GM12864 (cell line): ENCODE results near the gene LRRC4C.

ENCODE experiments used
- DNase-seq: peaks from one replicate; pipeline ENCODE4 v3.0.0-alpha.2; 2011; ENCODE audit warnings: low read depth
- H3K4me3 ChIP-seq: 2 replicates; pipeline ENCODE4 v1.5.1; 2011; ENCODE audit warnings: mild to moderate bottlenecking, low read depth, low read length, control low read depth
- TF ChIP-seq, protein P1 (sequence below): IDR thresholded peaks from 2 replicates; pipeline ENCODE4 v1.5.1; 2011; ENCODE audit warnings: low read depth, mild to moderate bottlenecking, moderate library complexity, low read length, control low read depth, inconsistent platforms; ENCODE audit errors: missing control alignments

Gene LRRC4C

DNA sequence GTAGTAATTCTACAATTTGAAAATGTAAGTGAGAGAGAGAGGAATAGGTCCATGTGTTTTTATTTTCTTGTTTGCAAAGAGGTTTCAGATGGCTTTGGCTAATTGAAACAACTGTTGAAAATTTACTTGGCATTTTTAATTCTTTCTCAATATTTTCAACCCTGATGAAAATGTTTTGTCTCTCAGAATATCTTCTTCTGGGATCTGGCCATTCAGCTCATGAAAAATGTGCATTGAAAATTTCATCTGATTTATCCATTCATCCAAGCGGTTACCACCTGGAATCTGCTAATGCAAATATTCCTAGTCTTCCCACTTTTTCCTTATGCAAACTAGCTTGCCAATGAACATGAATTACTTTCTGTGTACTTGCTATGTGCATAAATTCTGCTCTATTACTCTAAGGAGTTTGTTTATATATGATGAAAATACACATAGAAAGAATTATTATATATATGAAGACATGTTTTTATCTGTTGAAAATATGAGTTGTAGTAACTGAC lies 621.2 kb downstream of the LRRC4C start:
- no peak for DNase-seq
- TF ChIP-seq, protein P1, sequence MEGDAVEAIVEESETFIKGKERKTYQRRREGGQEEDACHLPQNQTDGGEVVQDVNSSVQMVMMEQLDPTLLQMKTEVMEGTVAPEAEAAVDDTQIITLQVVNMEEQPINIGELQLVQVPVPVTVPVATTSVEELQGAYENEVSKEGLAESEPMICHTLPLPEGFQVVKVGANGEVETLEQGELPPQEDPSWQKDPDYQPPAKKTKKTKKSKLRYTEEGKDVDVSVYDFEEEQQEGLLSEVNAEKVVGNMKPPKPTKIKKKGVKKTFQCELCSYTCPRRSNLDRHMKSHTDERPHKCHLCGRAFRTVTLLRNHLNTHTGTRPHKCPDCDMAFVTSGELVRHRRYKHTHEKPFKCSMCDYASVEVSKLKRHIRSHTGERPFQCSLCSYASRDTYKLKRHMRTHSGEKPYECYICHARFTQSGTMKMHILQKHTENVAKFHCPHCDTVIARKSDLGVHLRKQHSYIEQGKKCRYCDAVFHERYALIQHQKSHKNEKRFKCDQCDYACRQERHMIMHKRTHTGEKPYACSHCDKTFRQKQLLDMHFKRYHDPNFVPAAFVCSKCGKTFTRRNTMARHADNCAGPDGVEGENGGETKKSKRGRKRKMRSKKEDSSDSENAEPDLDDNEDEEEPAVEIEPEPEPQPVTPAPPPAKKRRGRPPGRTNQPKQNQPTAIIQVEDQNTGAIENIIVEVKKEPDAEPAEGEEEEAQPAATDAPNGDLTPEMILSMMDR: no peak

DNA sequence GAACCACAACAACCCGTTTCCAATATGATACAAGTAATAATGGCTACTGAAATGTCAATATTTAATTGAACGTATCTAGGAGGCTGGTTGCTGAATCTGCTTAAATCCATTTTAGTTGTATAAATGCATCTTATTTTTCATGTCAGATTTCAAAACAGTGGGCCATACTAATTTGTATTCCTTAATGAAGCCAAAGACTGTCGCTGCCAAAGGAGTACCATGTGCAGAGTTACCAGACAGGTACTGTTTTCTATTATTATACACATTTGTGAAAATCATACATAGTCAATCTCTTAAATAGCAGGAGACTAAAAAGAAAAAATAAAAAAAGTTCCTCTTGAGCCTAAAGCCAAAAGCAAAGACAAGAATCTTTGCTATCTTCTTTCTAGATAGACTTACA lies 632.3 kb downstream of the LRRC4C start:
- DNase-seq: no peak
- H3K4me3 ChIP-seq: no peak overlapping the region
- TF ChIP-seq, protein P1: no peak

More for the DNA sequence above, 621.2 kb downstream of the LRRC4C start:
- no peak overlapping the region for H3K4me3 ChIP-seq

DNA sequence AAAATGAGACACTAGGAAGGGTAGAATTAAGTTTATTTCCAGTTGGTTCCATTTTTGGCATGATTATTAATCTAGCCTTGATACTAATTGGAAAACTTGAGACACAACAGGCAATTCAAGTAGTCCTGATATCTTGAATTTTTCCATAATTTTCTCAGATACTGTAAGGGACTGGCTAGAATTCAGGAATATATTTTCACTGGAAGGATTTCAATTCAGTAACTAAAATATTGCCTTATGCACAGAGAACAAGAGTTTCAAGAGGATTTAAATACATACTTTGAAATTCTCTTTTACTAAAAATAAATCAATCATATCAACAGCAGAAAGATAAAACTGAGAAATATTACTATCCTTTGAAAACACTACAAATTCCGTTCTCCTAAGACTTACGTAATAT lies 632.9 kb downstream of the LRRC4C start:
- DNase-seq: no peak
- TF ChIP-seq, protein P1: no peak
- H3K4me3 ChIP-seq: no peak overlapping the region

DNA sequence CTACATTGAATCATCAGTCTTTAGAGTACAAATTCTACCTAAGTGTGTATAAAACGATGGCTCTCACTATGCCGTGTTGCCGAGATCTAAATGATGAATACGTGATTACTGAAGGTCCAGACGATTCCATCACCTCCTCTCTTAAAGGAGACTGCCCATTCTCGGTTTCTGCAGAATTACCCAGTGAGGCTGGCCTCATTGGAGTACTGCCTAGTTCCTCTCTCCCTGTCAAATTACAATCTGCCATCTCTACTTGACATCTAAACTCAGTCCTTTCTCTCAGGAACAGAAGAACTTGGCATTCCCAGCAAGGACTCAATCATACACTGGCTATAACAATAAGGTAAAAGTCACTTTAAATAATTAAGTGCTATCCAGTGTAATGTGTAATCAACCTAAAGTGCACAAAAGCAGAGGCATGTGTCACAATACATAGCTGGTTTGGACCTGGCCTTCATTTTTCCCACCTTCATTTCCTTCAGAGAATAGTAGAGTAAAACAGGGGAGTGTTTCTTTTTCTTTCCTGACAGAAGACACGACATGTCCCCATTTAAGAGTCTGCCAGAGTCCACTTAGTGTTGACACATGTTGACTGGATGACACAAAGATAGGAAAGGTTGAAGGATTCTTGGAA lies 634.1 kb downstream of the LRRC4C start:
- TF ChIP-seq, protein P1: no peak
- no peak overlapping the region for H3K4me3 ChIP-seq

DNA sequence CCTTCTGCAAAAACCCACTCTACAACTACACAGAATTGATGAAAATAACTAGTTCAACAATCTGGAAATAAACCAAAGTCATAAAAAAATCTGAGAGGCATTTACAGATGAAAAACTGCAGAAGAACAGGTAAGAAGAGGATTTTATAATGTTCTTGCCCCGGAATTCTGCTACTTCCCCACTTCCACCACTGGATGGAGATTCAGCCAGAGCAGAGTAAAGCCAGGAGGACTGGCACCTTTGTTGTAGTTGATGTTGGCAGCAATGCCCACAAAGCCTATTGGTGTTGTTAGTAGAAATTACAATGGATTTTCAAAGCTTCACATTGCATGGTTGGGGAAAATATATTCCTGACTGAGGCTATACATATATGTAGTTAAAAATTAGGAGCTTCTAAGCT lies 640.2 kb downstream of the LRRC4C start:
- no peak overlapping the region for H3K4me3 ChIP-seq
- DNase-seq: no peak

More for the DNA sequence above, 634.1 kb downstream of the LRRC4C start:
- DNase-seq: no peak

DNA sequence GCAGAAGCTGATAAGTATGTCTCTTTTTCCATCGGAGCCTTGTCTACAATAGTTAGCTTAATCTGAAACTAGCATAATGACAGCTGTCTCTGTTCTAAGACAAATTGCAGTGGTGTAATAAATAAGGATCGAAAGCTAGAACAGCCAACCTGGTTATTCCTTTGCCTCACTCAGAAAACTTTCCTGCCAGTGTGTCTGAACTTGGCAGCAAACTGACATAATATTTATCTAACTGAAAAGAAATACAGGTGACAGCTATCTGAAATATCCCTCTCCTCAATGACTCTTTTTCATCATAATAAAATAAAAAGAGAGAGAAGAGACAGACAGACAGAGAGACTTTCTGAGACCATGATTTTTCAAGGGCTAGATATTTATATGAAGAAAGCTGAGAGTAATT lies 642.5 kb downstream of the LRRC4C start:
- DNase-seq: no peak
- no peak overlapping the region for H3K4me3 ChIP-seq
- TF ChIP-seq, protein P1: no peak

More for the DNA sequence above, 640.2 kb downstream of the LRRC4C start:
- TF ChIP-seq, protein P1: no peak

DNA sequence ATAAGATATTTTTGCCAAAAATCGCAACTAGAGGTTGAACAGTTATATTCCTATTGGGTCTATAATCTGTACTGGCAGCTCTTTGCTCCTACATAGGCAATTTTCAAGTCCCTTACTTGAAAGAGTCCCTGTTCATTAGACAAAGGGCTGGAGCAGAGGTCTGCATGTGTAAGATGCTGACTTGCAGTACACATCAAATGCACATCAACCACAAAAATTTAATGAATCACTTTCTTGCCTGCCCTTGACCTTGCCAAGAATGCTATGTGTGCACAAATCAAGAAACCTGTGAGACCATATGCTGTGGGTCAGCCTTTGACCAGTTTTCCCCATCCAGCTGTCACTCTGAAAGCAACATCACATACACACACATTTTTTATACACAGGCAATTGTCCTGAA lies 661.5 kb downstream of the LRRC4C start:
- H3K4me3 ChIP-seq: no peak overlapping the region
- TF ChIP-seq, protein P1: no peak
- no peak for DNase-seq
